GM20000 (cell line): ENCODE measurements around the gene REC8.

Source experiments
- DNase-seq: peaks from one replicate; pipeline ENCODE4 v3.0.0; 2012; ENCODE audit warnings: low spot score
- TF ChIP-seq, protein P1 (sequence below): IDR thresholded peaks from 2 replicates; pipeline ENCODE4 v1.5.1; 2012; ENCODE audit warnings: mild to moderate bottlenecking, control low read depth; ENCODE audit errors: extremely low read depth, missing control alignments

The REC8 gene

DNA sequence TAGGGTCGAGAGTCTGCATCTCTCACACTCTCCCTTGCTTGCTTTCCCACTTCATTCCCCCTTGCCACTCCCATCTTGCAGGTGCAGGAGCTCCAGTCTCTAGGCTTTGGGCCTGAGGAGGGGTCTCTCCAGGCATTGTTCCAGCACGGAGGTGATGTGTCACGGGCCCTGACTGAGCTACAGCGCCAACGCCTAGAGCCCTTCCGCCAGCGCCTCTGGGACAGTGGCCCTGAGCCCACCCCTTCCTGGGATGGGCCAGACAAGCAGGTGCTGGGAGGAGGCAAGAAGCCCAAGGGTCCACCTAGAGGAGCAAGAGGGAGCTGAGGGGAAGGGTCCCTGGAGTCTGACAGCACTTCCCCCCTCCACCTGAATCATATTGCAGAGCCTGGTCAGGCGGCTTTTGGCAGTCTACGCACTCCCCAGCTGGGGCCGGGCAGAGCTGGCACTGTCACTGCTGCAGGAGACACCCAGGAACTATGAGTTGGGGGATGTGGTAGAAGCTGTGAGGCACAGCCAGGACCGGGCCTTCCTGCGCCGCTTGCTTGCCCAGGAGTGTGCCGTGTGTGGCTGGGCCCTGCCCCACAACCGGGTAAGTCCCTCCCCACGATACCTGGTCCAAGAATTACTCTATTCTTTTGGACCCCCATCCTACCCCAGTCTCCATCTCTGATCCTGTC is 20.3 kb upstream of the REC8 start:
- TF ChIP-seq, protein P1, sequence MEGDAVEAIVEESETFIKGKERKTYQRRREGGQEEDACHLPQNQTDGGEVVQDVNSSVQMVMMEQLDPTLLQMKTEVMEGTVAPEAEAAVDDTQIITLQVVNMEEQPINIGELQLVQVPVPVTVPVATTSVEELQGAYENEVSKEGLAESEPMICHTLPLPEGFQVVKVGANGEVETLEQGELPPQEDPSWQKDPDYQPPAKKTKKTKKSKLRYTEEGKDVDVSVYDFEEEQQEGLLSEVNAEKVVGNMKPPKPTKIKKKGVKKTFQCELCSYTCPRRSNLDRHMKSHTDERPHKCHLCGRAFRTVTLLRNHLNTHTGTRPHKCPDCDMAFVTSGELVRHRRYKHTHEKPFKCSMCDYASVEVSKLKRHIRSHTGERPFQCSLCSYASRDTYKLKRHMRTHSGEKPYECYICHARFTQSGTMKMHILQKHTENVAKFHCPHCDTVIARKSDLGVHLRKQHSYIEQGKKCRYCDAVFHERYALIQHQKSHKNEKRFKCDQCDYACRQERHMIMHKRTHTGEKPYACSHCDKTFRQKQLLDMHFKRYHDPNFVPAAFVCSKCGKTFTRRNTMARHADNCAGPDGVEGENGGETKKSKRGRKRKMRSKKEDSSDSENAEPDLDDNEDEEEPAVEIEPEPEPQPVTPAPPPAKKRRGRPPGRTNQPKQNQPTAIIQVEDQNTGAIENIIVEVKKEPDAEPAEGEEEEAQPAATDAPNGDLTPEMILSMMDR: no peak

DNA sequence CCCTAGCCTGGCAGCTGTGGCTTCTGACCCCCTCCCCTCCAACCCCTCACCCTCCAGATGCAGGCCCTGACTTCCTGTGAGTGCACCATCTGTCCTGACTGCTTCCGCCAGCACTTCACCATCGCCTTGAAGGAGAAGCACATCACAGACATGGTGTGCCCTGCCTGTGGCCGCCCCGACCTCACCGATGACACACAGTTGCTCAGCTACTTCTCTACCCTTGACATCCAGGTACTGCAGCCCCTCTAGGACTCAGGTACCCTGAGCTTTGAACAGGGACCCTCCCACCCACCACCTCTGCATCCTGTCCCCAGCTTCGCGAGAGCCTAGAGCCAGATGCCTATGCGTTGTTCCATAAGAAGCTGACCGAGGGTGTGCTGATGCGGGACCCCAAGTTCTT is 16.8 kb upstream of the REC8 start:
- DNase-seq: no peak
- TF ChIP-seq, protein P1: no peak

More for the DNA sequence above, 20.3 kb upstream of the REC8 start:
- DNase-seq: no peak

DNA sequence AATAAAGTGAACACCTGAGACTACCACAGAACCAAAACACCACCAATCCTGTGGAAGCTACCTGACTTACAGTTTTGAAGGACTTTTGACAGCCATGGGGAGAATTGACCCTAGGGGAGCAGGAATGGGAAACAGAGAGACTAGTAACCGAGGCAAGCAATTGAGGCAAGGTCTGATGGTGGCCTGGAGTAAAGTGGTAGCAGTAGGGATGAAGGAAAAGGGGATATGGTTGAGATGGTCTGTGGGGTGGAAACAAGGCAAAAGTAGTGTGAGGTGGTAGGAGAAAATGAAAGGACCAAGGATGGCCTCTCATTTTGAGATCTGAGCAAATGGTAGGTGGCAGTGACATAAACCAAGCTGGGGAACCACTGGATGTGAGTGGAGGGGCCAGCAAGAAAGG is 15.0 kb upstream of the REC8 start:
- TF ChIP-seq, protein P1: no peak
- no peak for DNase-seq

DNA sequence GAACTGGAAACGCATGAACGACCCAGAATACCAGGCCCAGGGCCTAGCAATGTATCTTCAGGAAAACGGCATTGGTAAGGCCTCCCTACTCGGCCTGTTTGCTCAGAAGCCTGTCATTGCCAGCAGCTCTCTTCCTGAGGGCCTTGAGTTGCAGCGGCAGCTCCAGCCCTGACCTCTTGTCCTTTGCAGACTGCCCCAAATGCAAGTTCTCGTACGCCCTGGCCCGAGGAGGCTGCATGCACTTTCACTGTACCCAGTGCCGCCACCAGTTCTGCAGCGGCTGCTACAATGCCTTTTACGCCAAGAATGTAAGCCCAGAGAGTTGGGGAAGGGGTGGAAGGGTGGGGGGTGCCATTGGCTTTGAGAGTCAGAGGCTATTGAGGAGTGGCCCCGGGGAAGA is 14.5 kb upstream of the REC8 start:
- DNase-seq: no peak
- TF ChIP-seq, protein P1: no peak

DNA sequence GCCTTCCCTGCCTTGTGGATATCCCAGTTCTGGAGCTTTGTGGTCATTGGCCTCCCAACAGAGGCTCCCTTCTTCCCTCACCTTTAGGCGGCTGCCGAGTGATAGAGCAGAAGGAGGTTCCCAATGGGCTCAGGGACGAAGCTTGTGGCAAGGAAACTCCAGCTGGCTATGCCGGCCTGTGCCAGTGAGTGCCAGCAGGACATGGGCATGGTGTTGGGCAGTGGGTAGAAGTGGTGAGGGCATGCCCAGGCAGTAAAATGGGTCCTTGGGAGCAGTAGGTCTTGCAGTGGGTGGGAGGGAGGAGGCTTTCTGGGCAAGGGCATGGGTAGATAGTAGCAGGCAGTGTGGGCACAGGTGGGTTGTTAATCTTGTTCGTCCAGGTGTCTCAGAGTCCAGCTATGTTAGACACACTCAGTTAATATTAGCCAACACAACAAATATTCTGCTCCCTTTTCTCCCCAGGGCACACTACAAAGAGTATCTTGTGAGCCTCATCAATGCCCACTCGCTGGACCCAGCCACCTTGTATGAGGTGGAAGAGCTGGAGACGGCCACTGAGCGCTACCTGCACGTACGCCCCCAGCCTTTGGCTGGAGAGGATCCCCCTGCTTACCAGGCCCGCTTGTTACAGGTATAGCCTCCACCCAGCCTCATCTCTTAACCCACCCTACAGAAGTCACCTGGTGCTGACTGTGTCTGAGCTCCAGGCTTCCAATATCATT is 11.9 kb upstream of the REC8 start:
- no peak for DNase-seq
- TF ChIP-seq, protein P1: no peak

DNA sequence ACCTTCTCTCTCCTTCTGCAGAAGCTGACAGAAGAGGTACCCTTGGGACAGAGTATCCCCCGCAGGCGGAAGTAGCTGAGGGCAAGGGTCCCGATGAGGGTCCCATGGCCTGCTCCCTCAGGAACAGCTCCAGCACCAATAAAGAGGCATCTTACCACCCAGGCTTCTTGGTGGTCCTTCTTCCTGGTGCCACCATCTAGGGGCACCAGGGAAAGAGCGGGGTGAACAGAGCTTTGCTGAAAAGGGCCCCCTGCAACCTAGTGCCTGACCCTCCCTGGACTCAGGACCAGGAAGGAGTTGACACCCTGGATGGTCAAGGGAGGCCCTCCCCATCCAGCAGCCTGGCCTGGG is 11.4 kb upstream of the REC8 start:
- TF ChIP-seq, protein P1: no peak
- DNase-seq: no peak
